ENCODE measurements around the gene E2F6. TPM values are rescaled to one million over a fixed set of nuclear protein-coding genes. Genes with fewer than 3 reads are reported as not detected.

E2F6 gene, protein sequence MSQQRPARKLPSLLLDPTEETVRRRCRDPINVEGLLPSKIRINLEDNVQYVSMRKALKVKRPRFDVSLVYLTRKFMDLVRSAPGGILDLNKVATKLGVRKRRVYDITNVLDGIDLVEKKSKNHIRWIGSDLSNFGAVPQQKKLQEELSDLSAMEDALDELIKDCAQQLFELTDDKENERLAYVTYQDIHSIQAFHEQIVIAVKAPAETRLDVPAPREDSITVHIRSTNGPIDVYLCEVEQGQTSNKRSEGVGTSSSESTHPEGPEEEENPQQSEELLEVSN
- 23.3 TPM for polyA plus RNA-seq (2013, experiment 1 of 2)
- 22.7 TPM for polyA plus RNA-seq (2013, experiment 2 of 2)

DNA sequence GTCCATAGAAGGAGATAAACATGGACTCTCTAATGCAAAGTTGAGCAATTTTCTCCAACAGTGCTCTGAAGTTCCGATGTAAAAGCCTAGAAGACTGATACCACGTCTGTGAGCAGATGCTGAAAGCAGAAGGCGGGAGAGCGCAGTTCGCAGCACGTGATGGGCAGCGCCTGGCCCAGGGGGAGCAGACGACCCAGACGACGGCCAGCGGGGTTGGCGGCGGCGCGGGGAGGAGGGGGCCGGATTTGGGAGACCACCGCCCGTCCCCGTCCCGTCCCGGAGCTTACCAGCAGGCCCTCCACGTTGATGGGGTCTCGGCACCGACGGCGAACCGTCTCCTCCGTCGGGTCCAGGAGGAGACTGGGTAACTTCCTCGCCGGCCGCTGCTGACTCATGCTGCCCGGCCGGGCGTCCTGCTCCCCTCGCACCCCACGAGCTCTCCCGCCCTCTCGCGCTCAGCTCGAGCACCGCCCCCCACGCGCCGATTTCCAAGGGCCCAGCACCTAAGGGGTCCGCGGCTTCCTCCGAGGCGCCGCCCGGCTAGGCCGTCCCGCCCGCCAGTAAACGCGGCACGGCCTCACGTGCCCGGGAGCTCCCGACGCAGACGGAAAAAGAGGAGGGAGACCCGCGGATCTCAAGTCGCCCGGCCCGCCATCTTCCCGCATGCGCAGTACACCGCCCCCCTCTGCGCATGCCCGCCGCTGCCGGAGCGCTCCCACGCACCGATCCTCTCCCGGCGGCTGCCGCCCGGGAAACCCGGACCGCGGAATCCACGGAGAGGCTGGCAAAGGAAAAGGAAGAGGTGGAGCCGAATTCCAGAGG, at the start of gene E2F6:
Gene E2F6, minus strand, starts transcription at position 677 of the 822 bp plus-strand sequence. Its CDS starts 282 bp downstream, at position 395.
- Histone ChIP-seq H3K9me3 (ENCODE audit: control insufficient read depth, low read length) (no peaks in the 10 kb centered on the region), H3K36me3 (ENCODE audit: control insufficient read depth, insufficient read depth, low read length) (peaks cover 25% of the 10 kb centered on the region), H3K27ac (ENCODE audit: low read depth, low read length, severe bottlenecking) (peak within 1 kb of the TSS; percentile 89), H3K4me3 (ENCODE audit: extremely low read depth, insufficient read depth, low read length, poor library complexity, severe bottlenecking) (peak within 1 kb of the TSS; percentile 48), H3K4me1 (ENCODE audit: control insufficient read depth, insufficient read depth, low read length, poor library complexity, severe bottlenecking) (peaks cover 7% of the 10 kb centered on the region)
- WGBS, 2 experiments (ENCODE audit: insufficient coverage in 2 of 2): 2 to 3% methylated on average over 47 to 69 of the region's 86 CpGs

DNA sequence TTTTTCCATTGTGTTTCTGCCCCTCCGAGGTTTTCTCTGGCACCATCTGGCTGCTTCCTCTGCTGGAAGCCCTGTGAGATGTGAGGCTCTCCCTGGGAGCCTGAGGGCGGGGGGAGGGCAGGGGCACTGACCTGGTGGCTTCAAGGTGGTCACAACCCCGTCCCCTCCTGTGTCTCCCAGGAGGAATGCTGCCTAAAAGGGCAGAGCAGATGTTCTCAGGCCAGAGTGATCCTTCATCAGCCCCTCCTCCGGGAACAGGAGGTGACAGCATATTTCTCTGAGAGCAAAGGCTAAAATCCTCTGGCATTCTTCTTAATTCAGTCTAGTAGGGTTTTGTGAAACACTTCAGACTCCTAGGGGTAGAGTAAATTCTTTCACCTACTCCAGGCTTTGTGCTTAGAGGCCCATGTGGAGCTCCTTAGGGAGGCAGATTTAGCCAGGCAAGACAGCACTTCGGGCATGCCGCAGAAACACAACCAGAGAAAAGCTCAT, 49.6 kb upstream of the E2F6 start:
- Histone ChIP-seq H3K4me1 (ENCODE audit: control insufficient read depth, insufficient read depth, low read length, poor library complexity, severe bottlenecking) (peaks cover 8% of the 10 kb centered on the region), H3K36me3 (ENCODE audit: control insufficient read depth, insufficient read depth, low read length) (peaks cover 20% of the 10 kb centered on the region), H3K27ac (ENCODE audit: low read depth, low read length, severe bottlenecking) (no peak overlapping the region), H3K9me3 (ENCODE audit: control insufficient read depth, low read length) (peaks cover 5% of the 10 kb centered on the region), H3K4me3 (ENCODE audit: extremely low read depth, insufficient read depth, low read length, poor library complexity, severe bottlenecking) (no peak overlapping the region)
- 52 to 54% methylated on average over 5 to 6 of the region's 6 CpGs for WGBS, 2 experiments (ENCODE audit: insufficient coverage in 2 of 2)

DNA sequence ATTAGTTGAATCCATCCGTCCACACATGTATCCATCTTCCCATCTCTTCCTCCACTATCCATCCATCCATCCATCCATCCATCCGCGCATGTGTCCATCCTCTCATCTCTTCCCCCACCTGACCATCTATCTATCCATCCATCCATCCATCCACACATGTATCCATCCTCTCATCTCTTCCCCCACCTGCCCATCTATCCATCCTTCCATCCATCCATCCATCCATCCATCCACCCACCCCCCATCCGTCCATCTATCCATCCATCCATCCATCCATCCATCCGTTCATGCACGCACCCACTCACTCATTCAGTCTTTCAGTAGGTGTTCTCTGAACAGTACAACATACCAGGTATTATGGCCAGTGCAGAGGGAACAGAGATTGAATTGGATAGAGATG, 48.9 kb upstream of the E2F6 start:
- Histone ChIP-seq H3K9me3 (ENCODE audit: control insufficient read depth, low read length) (no peaks in the 10 kb centered on the region), H3K4me1 (ENCODE audit: control insufficient read depth, insufficient read depth, low read length, poor library complexity, severe bottlenecking) (peaks cover 8% of the 10 kb centered on the region), H3K36me3 (ENCODE audit: control insufficient read depth, insufficient read depth, low read length) (peaks cover 20% of the 10 kb centered on the region), H3K27ac (ENCODE audit: low read depth, low read length, severe bottlenecking) (no peak overlapping the region), H3K4me3 (ENCODE audit: extremely low read depth, insufficient read depth, low read length, poor library complexity, severe bottlenecking) (no peak overlapping the region)
- WGBS, 2 experiments (ENCODE audit: insufficient coverage in 2 of 2): 93 to 97% methylated on average over 5 to 6 of the region's 6 CpGs

DNA sequence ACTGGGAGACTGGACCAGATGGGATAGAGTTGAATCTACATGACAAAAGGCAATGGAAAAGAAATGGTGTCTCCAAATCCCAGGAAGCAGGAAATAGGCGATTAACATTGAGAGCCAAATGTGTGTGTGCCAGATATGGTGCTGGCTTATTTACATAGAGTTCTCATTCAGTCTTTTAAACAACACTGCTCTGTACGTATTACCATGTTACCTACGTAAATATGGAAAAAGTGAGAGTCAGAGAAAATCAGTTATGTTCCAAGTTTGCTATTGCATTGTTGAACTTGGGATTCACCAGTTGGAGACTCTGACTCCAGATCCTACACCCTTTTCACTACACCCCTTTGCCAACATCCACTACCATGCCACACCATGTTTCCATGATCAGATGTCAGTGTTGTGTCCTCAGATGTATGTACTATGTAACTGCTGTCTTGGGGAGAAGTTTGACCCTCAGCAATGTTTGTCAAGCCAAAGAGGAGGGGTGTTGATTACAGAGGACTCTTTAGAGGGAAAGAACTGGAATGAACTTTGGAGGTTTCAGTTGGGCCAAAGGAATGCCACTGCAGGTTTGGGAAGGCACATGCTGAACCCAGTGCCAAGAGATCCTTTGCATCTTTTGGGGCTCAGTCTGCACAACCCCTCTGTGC, 48.2 kb upstream of the E2F6 start:
- 89% methylated on average over 1 of the region's 3 CpGs; no CpG with 5 or more reads in 1 of the 2 experiments for WGBS, 2 experiments (ENCODE audit: insufficient coverage in 2 of 2)
- H3K27ac ChIP-seq (ENCODE audit: low read depth, low read length, severe bottlenecking): no peak overlapping the region
- no peaks in the 10 kb centered on the region for H3K9me3 ChIP-seq (ENCODE audit: control insufficient read depth, low read length)
- H3K4me3 ChIP-seq (ENCODE audit: extremely low read depth, insufficient read depth, low read length, poor library complexity, severe bottlenecking): no peak overlapping the region
- H3K4me1 ChIP-seq (ENCODE audit: control insufficient read depth, insufficient read depth, low read length, poor library complexity, severe bottlenecking): peaks cover 8% of the 10 kb centered on the region
- peaks cover 13% of the 10 kb centered on the region for H3K36me3 ChIP-seq (ENCODE audit: control insufficient read depth, insufficient read depth, low read length)

DNA sequence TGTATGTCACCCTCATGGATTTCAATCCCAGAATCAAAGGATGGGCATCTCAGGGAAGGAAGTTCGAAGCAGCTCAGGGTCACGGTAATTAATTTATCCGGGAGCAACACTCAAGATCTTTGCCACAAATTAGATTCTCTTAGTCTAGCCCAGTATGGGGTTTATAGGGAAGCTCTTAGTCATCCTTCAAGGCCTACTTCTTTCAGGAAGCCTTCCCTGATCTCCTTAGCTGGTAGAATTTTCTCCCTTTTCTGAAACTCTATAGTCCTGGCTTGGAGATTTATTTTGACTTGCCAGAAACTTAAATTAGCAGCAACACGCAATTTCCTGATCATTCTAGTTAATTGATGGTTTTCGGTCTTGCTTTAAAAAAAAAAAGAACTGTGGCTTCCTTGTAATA, 47.4 kb upstream of the E2F6 start:
- Histone ChIP-seq H3K36me3 (ENCODE audit: control insufficient read depth, insufficient read depth, low read length) (peaks cover 13% of the 10 kb centered on the region), H3K9me3 (ENCODE audit: control insufficient read depth, low read length) (no peaks in the 10 kb centered on the region), H3K27ac (ENCODE audit: low read depth, low read length, severe bottlenecking) (no peak overlapping the region), H3K4me3 (ENCODE audit: extremely low read depth, insufficient read depth, low read length, poor library complexity, severe bottlenecking) (no peak overlapping the region), H3K4me1 (ENCODE audit: control insufficient read depth, insufficient read depth, low read length, poor library complexity, severe bottlenecking) (peaks cover 8% of the 10 kb centered on the region)
- WGBS, 2 experiments (ENCODE audit: insufficient coverage in 2 of 2): 93% methylated on average over 2 to 5 of the region's 5 CpGs

DNA sequence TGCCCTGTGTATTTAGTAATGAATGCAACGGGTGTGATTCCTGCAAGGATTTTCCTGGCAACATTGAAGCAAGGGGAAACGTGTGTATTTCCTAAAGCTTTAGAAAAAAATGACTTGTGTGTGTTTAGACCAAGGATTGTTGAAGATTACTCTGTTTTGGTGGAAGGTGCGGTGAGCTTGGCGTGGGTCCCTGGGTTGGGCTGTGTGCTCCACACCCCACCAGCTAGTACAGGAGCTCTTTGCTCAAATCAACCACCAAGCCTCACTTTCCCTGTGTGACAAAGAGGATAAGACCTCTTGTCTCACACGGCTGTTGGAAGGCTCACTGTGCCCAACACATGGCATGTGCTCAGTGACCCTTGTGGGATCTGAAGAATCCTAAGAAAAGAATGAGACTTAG, 46.5 kb upstream of the E2F6 start:
- H3K4me1 ChIP-seq (ENCODE audit: control insufficient read depth, insufficient read depth, low read length, poor library complexity, severe bottlenecking): peaks cover 8% of the 10 kb centered on the region
- peaks cover 15% of the 10 kb centered on the region for H3K36me3 ChIP-seq (ENCODE audit: control insufficient read depth, insufficient read depth, low read length)
- no peak overlapping the region for H3K4me3 ChIP-seq (ENCODE audit: extremely low read depth, insufficient read depth, low read length, poor library complexity, severe bottlenecking)
- H3K9me3 ChIP-seq (ENCODE audit: control insufficient read depth, low read length): no peaks in the 10 kb centered on the region
- WGBS, 2 experiments (ENCODE audit: insufficient coverage in 2 of 2): 61 to 82% methylated on average over 3 to 5 of the region's 5 CpGs
- H3K27ac ChIP-seq (ENCODE audit: low read depth, low read length, severe bottlenecking): no peak overlapping the region

DNA sequence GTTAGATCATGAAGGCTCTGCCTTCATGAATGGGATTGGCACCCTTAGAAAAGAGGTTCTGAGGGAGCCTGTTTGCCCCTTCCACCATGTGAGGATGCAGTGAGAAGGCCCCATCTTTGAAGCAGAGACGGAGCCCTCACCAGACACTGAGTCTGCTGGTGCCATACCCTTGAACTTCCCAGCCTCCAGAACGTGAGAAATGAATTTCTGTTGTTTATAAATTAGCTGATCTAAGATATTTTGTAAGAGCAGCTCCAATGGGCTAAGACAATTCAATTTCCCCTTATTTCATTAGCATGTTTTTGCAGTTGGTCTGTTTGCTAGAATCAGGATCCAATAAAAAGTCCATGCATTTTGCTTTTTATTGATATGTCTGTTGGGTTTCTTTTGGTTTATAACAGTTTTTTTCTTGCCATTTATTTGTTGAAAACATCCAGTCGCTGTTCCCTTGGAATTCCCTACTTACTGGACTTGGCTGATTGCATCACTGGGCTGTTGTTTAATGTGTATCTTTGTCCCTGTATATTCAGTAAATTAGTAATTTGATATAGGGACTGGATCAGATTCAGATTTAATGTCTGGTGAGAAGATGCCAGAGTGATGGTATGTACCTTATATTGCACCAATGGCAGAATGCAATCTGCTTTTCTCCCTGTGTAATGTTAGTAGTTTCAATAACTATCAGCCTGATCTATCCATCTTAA, 43.8 kb upstream of the E2F6 start:
- 83 to 100% methylated on average over 1 of the region's 3 CpGs for WGBS, 2 experiments (ENCODE audit: insufficient coverage in 2 of 2)
- no peak overlapping the region for H3K4me3 ChIP-seq (ENCODE audit: extremely low read depth, insufficient read depth, low read length, poor library complexity, severe bottlenecking)
- H3K27ac ChIP-seq (ENCODE audit: low read depth, low read length, severe bottlenecking): no peak overlapping the region
- H3K36me3 ChIP-seq (ENCODE audit: control insufficient read depth, insufficient read depth, low read length): peaks cover 3% of the 10 kb centered on the region
- H3K9me3 ChIP-seq (ENCODE audit: control insufficient read depth, low read length): no peaks in the 10 kb centered on the region
- peaks cover 11% of the 10 kb centered on the region for H3K4me1 ChIP-seq (ENCODE audit: control insufficient read depth, insufficient read depth, low read length, poor library complexity, severe bottlenecking)

DNA sequence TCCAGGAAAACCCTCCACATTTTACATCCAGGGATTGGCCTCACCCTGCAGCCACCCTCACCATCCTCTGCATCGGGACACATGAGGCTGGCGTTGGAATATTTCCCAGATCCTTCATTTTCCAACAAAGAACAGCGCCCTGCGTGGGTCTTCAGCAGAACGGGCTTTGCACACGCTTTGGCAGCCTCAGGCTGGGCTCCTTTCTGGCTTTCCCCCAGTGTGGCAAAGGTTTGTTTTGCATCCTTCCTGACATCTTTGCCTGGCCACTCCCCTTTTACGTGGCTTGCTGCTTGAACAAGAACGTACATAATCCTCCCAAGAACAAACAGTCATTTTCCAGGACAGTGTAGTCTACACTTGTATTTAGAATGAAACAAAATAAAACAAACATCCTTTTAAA, 42.3 kb upstream of the E2F6 start:
- WGBS, 2 experiments (ENCODE audit: insufficient coverage in 2 of 2): 90 to 92% methylated on average over 6 to 8 of the region's 8 CpGs
- H3K36me3 ChIP-seq (ENCODE audit: control insufficient read depth, insufficient read depth, low read length): peaks cover 6% of the 10 kb centered on the region
- no peak overlapping the region for H3K4me3 ChIP-seq (ENCODE audit: extremely low read depth, insufficient read depth, low read length, poor library complexity, severe bottlenecking)
- H3K9me3 ChIP-seq (ENCODE audit: control insufficient read depth, low read length): peaks cover 5% of the 10 kb centered on the region
- no peak overlapping the region for H3K27ac ChIP-seq (ENCODE audit: low read depth, low read length, severe bottlenecking)
- peaks cover 11% of the 10 kb centered on the region for H3K4me1 ChIP-seq (ENCODE audit: control insufficient read depth, insufficient read depth, low read length, poor library complexity, severe bottlenecking)

DNA sequence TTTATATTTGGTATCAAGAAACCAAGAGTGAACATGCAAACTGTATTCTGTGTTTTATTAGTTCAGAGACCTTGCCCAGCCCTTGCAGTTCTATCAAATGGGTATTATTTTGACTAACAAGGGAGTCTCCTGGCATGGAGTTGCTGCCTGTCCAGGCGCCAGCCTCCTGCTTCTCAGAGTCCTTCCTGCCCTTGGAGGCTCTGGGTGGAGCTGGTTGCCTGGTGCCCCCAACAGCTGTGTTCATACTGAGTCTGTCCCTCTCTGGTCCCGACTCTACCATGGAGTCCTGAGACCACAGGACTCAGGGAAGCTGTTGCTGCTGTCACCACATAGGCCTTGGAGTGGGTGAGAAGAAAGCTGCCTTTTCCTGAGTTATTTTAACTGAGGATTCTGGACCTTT, 41.6 kb upstream of the E2F6 start:
- Histone ChIP-seq H3K4me3 (ENCODE audit: extremely low read depth, insufficient read depth, low read length, poor library complexity, severe bottlenecking) (no peak overlapping the region), H3K36me3 (ENCODE audit: control insufficient read depth, insufficient read depth, low read length) (peaks cover 6% of the 10 kb centered on the region), H3K27ac (ENCODE audit: low read depth, low read length, severe bottlenecking) (peak overlapping the region; percentile 41), H3K9me3 (ENCODE audit: control insufficient read depth, low read length) (peaks cover 12% of the 10 kb centered on the region), H3K4me1 (ENCODE audit: control insufficient read depth, insufficient read depth, low read length, poor library complexity, severe bottlenecking) (peaks cover 11% of the 10 kb centered on the region)
- WGBS, 2 experiments (ENCODE audit: insufficient coverage in 2 of 2): 88 to 100% methylated on average over 1 to 2 of the region's 2 CpGs

DNA sequence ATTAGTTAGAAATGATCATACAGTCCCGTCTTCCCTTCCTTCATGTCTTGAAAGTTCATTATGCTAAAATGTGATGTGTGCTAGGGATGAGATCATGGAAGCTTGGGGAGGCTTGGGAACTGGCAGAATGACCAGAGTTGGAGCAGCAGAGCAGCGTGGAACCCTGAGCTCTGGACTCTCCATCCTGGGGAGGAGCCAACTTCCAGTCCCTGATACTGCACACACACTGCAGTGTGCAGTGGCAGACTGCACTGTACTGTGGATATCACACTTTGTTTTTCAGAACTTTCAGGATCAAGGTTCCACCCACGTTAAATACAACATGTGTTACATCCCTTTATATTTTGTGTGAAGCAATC, 40.6 kb upstream of the E2F6 start:
- Histone ChIP-seq H3K27ac (ENCODE audit: low read depth, low read length, severe bottlenecking) (no peak overlapping the region), H3K9me3 (ENCODE audit: control insufficient read depth, low read length) (peaks cover 12% of the 10 kb centered on the region), H3K4me3 (ENCODE audit: extremely low read depth, insufficient read depth, low read length, poor library complexity, severe bottlenecking) (no peak overlapping the region), H3K36me3 (ENCODE audit: control insufficient read depth, insufficient read depth, low read length) (peaks cover 6% of the 10 kb centered on the region), H3K4me1 (ENCODE audit: control insufficient read depth, insufficient read depth, low read length, poor library complexity, severe bottlenecking) (peaks cover 4% of the 10 kb centered on the region)
- 0% methylated on average over 1 of the region's 3 CpGs for WGBS, 2 experiments (ENCODE audit: insufficient coverage in 2 of 2)

All from mesodermal cell (in vitro differentiated cells).